GM12865 (cell line): Measurements from ENCODE around the gene KATNAL1.
A peak's percentile ranks its signal among the peaks of the same experiment; 100 is the strongest.
"Not testable (repeated sequence)": the region's sequence is repeated elsewhere in the genome, so short reads cannot be mapped to it uniquely, and the experiment has no call there.

Experiments
- DNase-seq: peaks from one replicate; pipeline ENCODE4 v3.0.0; 2010; ENCODE audit warnings: low read depth
- H3K4me3 ChIP-seq: 2 replicates; pipeline ENCODE4 v1.5.1; 2011; ENCODE audit warnings: mild to moderate bottlenecking, low read depth, low read length, control low read depth
- CTCF ChIP-seq: IDR thresholded peaks from 2 replicates; pipeline ENCODE4 v1.5.1; 2011; ENCODE audit warnings: low read length, control low read depth, low read depth, inconsistent platforms; ENCODE audit not compliant: insufficient read depth; ENCODE audit errors: missing control alignments

KATNAL1 gene

GRCh38 chr13:30276178-30276577 lies 31.2 kb downstream of the KATNAL1 start:
- DNase-seq, result peak; percentile 23
- H3K4me3 ChIP-seq, result no peak overlapping the region
- no peak for TF ChIP-seq CTCF

GRCh38 chr13:30274083-30274482 lies 33.3 kb downstream of the KATNAL1 start:
- TF ChIP-seq CTCF, result no peak
- no peak for DNase-seq

GRCh38 chr13:30270035-30270434 lies 37.3 kb downstream of the KATNAL1 start:
- not testable (repeated sequence) for H3K4me3 ChIP-seq

More at GRCh38 chr13:30274083-30274482, 33.3 kb downstream of the KATNAL1 start:
- H3K4me3 ChIP-seq, result no peak overlapping the region

GRCh38 chr13:30268673-30269072 lies 38.7 kb downstream of the KATNAL1 start:
- DNase-seq, result peak; percentile 12
- TF ChIP-seq CTCF, result no peak
- no peak overlapping the region for H3K4me3 ChIP-seq

More at GRCh38 chr13:30270035-30270434, 37.3 kb downstream of the KATNAL1 start:
- not testable (repeated sequence) for DNase-seq

GRCh38 chr13:30266756-30267155 lies 40.6 kb downstream of the KATNAL1 start:
- DNase-seq, result no peak
- TF ChIP-seq CTCF, result no peak
- no peak overlapping the region for H3K4me3 ChIP-seq

- not testable (repeated sequence) for H3K4me3 ChIP-seq, DNase-seq
Measured at GRCh38 chr13:30259149-30259733, 48.1 kb downstream of the KATNAL1 start.

- no peak overlapping the region for H3K4me3 ChIP-seq
- TF ChIP-seq CTCF, result no peak
- peak; percentile 48 for DNase-seq
Measured at GRCh38 chr13:30257468-30258099, 49.8 kb downstream of the KATNAL1 start.
